Sigmoid colon (tissue), 4 donors: ENCODE measurements around the gene RPTOR.

Experiments
- CTCF ChIP-seq, 4 experiments: fragments of 450-650 bp in 3 of 4; fragments of 200-600 bp in 1 of 4; IDR thresholded peaks; one replicate each; pipeline ENCODE4 v1.5.1; 2016 to 2019; ENCODE audit warnings: antibody characterized with exemption in 4 of 4, mild to moderate bottlenecking in 3 of 4, moderate library complexity in 2 of 4
- EP300 ChIP-seq, 4 donors: sonication (generic); formaldehyde crosslinking; IDR thresholded peaks; one replicate each; pipeline ENCODE4 v1.6.1; 2017; ENCODE audit warnings: antibody characterized with exemption in 4 of 4
- POLR2AphosphoS5 ChIP-seq, 4 donors: sonication (generic); formaldehyde crosslinking; IDR thresholded peaks; one replicate each; pipeline ENCODE4 v1.6.1; 2017; ENCODE audit warnings: antibody characterized with exemption in 4 of 4

GRCh38 chr17:80671039-80671824 lies 126.6 kb downstream of the RPTOR start:
- no peak for TF ChIP-seq CTCF (IDR thresholded peaks at IDR 0.05)
- no peak for TF ChIP-seq EP300 (IDR thresholded peaks at IDR 0.05)
- no peak for TF ChIP-seq POLR2AphosphoS5 (IDR thresholded peaks at IDR 0.05)
